HG02763 (cell line): ENCODE measurements around the gene AZU1.

Experiments
- ATAC-seq: cut with Tn5 transposase; IDR thresholded peaks from one replicate; pipeline ENCODE4 v1.9.1; 2021; ENCODE audit warnings: mild to moderate bottlenecking, moderate library complexity; ENCODE audit not compliant: unreplicated experiment

AZU1 gene

DNA sequence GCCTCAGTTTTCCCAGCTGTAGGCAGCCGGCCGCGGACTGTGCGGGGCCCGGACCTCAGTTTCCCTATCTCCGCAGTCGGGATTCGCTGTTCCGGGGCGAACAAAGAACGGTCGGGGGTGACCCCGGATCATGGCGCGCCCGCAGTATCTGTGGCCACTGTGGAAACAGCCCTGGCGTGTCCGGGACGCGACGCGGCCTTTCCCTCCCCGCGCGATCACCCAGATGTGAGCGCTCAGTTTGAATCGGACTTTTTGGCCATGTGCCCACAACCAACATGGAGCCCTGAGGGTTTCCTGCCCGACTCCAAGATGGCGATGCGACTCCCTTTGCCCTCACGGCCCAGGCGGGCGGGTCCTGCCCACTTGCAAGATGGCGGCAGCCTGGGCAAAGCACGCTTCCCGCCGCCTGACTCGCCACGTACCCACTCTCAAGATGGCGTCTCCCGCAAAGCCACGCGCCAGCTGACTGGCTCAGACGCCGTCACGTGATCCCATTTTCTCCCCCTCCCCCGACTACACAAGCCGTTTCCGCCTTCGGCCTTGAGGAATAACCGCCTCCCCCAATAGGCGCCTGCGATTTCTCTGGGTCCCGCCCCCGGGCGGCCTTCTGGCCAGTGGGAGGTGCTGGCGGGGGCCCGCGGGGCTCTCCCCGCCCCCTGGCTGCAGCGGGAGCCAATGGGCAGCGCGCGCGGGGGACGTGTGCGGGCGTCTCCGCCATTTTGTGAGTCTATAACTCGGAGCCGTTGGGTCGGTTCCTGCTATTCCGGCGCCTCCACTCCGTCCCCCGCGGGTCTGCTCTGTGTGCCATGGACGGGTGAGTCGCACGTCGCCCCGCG is 30.7 kb upstream of the AZU1 start, which contains the start of gene PTBP1:
TSS of gene PTBP1 (plus strand) at position 761 of the 836 bp plus-strand sequence. CDS start at position 807, 46 bp downstream.
- peak; percentile 77 for ATAC-seq

DNA sequence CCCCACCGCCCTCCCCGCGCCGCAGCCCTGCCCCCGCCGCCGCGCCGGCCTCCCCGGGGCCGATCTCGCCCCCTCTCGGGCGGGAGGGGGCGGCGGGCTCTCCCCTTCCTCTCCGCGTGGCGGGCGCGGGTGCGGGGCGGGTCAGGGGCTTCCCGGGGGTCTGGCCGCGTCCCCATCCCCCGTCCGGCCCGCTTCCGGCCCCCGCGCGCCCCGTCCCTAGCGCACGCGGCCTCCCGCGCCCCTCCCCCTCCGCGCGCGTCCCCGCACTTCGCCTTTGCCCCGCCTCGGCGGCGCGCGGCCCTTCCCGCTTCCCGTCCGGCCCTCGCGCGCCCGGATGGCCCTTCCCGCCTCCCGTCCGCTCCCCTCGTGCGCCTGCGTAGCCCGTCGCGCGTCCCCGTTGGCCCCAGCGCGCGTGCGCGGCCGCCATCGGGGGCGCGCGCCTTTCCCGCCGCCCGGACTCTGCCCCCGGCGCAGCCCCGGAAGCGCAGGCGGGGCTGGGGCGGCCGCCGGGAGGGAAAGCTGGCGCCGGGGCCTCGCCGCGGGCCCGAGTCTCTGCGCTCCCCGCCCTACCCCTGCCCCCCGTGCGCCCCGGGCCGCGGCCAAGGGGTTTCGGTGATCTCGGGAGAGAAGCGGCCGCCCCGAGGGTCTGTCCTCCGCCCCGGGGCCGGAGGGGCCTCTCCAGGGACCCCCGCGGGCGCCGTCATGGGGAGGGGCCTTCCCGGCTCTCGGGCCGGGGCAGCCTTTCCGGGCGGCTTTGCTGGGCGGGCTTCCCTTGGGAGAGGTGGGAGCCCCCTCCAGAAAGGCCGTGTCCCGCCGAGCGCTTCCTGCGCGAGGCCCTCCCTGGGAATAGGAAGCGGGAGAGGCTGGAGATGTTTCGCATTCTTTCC is 29.9 kb upstream of the AZU1 start:
- peak; percentile 44 for ATAC-seq

DNA sequence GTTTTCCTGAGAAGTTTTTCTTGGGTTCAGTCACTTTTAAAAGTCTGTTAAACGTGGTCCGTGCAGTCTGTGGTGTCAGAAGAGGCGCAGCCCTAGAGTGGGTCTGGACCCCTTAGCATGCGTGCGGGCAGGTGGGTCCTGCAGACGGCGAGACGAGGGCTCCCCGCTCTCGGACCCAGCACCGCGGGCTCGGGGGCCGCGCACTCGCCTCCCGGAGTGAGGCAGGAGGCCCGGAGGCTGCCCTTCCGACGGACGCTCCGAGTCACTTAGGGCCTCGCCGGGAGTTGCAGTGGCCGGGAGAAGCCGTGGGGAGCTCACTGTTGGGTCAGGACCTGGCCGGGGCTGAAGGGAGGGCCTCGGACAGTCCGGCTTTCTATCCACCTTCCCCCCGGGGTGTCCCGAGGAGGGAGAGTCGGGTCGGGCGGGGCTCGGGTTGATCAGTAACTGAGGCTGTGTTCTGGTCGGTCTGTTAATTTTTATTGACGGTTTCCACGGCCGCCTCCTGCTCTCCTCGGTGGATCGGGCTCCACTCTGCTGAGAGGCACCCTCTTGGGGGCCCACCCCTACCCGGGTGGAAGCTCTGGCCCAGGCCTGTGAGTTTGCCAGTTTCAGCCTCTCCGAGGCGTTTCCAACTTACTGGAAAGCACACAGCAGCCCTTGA is 29.1 kb upstream of the AZU1 start:
- ATAC-seq, result no peak

DNA sequence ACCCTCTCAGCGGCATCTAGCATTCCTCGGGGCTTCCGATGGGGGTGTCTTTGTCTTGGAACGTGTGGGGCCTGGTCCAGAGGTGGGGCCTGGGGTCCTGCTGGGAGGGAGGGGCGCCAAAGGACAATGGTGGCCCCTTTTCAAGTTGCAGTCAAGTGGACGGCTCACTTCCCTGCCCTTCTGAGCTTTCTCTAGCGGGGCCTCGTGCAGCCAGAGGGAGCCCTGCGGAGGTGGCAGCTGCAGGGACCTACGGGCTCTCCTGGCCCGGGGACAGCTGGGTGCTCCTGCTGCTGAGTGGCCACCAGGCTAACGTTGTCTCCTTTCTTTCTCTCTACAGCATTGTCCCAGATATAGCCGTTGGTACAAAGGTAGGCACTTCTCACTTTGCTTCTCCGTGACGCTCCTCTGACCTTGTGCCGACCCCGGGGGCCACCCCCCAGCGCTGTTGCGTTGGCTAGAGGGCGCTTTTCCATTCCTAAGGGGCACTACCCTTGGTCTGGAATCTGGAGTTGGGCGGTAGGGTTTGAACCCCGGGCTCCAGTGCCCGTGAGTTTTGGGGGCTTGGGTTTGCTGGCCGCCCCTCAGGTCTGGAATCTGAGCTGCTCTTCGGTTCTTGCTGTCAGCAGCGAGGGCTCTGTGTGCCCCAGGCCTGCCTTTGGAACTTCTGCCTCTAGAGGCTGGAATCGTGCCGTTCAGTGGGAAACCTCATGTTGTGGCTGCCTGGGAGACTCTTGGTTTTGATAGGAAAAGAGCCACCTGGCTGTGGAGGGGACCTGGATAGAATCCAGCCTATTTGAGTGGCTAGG is 28.4 kb upstream of the AZU1 start:
- no peak for ATAC-seq

DNA sequence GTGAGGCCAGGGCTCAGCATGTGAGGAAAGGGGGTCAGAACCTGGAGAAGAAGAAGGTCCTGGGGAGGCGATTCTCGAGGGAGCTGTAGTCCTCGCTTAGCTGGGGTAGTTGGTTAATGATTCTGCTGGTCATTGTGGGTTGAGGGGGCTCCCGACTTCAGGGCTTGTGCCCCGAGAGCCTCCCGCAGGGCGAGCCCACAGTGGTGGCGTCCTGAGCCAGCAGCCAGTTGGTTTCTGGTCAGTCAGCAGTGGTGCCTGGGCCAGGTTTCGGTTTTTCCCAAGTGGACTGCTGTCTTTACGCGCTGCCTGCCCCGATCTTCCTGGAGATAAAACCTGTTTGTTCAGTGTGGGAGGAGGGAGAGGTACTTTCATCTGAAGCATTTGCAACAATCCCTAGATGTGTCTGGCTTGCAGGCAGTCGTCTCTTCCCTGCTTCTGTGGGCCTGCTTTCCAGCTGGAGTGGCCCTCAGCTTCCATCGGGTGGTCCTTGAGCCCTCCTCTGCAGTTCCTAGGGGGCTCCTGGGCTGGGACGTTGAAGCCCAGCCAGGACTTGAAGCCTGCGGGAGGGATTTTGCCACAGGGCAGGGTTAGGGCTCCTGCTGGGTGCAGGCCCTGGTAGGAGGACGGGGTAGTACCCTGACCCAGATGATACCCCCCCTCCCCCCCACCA is 27.1 kb upstream of the AZU1 start:
- ATAC-seq, result no peak

DNA sequence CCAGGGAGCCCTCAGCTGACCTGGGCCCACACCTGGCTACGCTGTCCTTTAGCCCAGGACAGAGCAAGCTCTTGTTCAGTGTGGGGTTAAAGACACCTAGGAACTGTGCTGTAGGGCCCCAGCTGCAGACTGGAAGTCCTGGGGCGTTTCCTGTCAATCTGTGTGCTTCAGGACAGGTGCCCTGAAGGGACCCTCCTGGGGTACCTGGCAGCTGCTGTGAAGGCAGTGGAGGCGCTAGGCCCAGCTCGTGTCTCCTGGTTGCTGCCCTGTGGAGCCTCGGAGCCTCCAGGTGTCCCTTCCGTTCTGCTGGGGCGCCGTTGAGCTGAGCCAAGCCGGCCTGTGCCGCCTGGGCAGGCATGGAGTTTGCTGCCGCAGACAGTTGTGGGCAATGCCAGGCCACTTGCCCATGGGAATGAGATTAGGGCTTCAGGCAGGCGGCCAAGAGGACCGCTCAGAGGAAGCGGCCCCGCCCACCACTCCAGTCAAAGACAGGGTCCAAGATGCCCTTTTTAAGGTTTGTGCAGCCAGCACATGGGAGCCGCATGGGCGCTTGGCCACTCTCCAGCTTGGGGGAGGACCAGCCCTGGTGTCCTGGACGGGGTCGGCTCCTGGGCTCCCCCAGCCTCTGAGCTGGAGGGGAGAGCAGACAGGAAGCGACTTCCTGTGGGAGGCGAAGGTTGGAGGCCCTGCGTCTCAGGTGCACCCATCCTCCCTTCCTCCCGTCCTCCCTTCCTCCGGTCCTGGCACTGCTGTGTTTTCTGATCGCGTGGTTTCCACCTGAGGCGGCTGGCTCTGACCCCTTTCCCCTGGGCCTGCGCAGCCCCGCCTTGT is 26.4 kb upstream of the AZU1 start:
- ATAC-seq, result no peak

DNA sequence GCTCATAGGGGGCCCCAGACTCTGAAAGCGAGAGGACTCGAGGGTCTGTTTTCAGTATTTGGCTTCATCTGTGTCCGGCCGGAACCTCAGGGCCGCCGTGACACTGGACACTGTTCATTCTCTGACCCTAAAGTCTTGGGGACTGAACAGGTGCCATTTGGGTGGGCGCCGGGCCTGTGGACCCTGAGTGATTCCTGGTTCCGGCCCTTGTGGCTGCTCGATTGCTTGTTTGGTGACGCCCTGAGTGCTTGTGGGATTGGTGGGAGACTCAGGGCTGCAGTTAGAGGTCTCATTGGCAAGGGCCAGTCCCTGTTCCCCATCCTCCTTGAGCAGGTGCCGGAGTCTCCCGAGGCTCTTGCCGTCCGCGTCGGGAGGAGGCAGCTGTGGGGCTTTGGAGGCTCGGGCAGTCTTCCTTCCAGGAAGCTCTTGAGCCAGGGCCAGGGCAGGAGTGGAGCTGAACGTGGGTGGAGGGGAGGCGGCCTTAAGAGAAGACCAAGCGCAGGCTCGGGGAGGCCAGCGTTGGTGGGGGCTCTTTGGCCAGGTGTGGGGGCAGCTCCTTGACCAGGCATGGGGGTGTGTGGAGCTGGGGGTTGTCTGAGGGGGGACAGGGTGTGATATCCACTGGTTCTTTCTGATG is 25.7 kb upstream of the AZU1 start:
- ATAC-seq, result no peak

DNA sequence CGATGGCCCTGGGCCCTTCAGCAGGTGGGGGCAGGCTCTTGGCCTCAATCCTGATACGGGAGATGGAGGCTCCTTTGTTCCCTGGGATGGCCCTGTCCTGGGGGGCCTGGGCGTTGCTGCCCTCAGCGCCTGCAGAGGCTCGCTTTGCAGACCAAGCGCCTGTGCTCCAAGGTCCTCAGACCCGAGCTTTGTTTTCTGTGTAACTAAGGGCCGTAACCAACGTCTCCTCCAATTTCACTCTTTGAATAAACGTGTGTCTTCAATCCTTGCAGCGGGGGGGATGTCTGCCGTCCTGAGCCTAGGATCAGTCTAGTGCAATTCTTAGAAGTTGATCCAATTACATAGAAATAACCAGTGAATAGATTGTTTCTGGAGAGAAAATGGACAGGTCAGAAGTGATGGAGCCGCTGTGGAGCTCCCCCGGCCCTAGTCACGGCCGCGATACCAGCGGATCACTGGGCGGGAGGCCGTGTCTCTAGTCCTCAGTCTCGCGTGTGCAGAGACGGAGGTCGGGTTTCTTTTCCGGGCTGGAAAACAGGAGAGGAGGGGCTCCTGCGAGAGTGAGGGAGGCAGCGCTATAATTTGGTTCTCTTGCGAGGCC is 25.0 kb upstream of the AZU1 start:
- no peak for ATAC-seq

DNA sequence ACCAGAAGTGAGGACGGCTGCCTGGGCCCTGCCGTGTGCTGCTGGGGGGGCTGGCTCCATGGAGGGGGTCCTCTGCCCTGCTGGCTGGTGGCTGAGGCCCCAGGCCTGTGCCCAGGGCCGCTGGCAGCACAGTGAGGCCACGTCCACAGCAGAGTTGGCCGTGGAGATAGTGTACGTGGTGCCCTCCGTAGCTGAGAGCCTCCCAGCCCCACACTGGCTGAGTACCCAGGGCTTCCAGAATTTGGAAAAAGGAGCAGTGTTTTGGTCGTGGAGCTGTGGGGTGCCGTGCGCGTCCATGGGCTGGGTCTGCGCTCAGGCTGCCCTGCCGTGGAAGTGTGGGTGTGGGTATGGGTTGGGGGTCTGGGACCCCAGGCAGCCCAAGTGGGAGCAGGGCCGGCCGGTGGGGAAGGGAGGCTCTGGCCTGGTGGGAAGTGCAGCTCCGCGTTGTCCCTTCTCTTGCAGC is 24.5 kb upstream of the AZU1 start:
- no peak for ATAC-seq

DNA sequence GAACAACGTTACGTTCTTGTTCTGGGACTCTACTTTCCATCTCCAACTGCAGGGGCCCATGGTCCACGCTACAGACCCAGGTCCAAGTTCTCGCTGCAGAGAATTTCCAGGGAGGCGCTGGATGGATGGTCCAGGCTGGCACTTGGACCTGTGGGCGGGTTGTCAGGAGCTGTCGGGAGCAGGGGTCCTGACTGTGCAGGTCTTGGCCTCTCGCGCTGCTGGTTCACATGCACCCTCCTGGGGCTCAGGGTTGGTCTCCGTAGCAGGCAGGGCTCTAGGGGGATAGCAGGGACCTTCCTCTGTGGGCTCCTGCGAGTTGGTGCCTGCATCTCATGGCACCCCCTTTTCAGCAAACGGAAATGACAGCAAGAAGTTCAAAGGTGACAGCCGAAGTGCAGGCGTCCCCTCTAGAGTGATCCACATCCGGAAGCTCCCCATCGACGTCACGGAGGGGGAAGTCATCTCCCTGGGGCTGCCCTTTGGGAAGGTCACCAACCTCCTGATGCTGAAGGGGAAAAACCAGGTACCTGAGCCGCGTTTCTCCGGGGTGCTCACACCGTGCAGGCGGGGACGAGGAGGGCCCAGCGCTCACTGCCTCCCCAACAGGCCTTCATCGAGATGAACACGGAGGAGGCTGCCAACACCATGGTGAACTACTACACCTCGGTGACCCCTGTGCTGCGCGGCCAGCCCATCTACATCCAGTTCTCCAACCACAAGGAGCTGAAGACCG is 23.8 kb upstream of the AZU1 start:
- no peak for ATAC-seq

DNA sequence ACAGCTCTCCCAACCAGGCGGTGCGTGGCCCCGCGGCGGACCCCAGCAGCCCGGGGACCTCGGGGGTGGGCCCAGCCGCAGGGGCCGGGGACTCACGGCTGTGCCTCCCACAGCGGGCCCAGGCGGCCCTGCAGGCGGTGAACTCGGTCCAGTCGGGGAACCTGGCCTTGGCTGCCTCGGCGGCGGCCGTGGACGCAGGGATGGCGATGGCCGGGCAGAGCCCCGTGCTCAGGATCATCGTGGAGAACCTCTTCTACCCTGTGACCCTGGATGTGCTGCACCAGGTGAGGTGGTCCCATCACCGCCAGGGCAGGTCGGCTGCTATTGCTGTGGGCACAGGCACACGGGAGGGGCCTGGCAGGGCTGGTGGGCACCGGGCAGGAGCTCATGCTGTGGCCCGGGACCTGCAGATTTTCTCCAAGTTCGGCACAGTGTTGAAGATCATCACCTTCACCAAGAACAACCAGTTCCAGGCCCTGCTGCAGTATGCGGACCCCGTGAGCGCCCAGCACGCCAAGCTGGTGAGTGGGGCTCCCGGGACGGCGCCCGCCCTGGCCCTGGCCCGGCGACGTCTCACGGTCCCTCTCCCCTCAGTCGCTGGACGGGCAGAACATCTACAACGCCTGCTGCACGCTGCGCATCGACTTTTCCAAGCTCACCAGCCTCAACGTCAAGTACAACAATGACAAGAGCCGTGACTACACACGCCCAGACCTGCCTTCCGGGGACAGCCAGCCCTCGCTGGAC is 23.0 kb upstream of the AZU1 start:
- ATAC-seq, result no peak

DNA sequence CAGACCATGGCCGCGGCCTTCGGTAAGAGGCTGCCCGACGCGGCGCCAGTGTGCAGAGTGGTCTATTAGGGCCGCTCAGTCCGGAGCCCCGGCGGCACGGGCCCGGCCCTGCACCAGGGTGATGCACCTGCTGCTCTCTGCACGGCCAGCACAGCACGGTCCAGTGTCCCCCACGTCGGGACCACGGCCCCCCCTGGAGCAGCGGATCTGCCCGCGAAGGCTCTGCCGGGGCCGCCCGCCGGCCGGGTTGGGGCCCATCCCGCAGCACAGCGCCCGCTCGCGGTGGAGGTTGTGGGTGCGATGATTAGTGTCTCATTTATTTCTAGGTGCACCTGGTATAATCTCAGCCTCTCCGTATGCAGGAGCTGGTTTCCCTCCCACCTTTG is 22.5 kb upstream of the AZU1 start:
- ATAC-seq, result no peak

DNA sequence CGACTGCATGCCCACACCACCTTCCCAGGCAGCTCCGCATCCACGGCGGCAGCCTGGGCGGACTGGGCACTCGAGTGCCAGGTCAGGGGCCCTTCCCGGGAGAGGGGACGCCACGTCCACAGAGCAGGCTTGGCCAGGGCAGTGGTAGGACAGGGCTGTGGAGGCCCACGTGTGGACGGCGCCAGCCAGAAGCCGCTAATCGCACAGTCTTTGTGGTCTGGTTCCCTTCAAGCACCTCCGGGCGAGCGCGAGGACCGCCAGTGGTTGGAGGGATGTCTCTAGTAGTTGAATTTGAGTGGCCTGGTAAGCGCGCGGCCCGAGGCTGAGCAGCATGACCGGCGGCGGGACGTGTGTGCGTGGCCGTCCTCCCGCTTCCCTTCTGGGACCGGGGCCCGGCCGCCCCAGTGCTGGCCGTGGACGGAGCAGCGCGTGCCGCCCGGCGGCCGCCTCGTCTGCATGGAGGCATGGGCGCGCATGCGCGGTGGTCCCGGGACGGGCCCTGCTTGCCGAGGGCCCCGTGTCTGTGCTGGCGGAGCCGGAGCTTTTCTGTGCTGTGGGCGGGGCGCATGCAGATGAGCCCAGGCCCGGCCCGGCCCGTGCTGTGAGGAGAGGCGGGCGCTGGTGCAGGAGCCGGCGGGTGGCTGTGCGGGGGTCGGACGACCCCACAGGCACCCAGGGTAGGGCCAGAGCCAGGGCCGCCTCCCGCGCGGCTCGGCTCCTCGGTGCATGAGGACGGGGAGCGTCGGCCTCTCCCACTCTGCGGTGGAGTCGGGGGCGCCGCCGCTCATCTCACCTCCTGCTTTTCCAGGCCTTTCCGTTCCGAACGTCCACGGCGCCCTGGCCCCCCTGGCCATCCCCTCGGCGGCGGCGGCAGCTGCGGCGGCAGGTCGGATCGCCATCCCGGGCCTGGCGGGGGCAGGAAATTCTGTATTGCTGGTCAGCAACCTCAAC is 21.8 kb upstream of the AZU1 start:
- no peak for ATAC-seq

DNA sequence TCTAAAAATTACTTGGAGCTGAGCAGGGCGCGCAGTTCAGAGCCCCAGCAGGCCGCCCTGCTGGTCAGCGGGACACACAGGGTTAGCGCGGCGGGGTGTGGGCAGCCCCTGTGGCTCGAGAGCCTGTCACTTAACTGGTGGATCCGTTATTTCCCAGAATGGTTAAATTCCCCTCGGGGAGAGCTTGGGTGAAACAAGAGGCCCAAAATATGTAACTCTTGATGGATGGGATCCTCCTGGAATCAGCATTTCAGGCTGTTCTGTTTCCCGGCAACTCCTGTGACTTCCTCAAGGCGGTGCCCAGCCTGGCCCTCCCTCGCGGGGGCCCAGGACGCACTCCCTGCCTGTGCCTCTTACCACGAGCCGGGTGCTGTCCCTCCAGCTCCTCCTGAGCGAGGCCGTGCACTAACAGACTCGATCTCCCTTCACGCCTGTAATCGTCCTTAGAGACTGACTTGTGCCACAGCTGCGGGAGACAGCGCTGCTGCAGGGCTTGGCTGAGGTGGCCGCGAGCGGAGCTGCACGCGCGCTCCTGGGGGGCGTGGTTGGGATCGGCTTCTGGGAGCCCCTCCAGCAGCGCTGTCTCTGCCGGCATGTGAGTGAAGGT is 20.7 kb upstream of the AZU1 start:
- no peak for ATAC-seq
